GM21529 (cell line): ENCODE measurements around the gene PTGER1.
"Not testable (repeated sequence)": the region's sequence is repeated elsewhere in the genome, so short reads cannot be mapped to it uniquely, and the experiment has no call there.

Source experiments
- ATAC-seq: cut with Tn5 transposase; IDR thresholded peaks from one replicate; pipeline ENCODE4 v1.9.1; 2021; ENCODE audit not compliant: unreplicated experiment

The PTGER1 gene

DNA sequence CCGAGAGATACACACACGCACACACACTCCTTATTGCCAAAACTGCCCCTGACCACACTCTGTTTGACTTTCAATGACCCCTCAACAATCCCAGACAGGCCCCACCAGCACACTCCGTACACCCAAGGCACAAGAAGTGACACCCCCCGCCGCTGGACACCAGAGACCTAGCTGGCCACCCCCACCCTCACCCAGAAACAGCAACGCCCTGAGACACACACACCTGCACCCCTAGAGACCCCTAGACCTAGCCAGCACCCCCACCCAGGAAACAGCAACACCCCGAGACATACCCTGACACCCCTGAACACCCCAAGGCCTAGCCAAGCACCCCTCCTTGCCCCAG, 1.1 kb upstream of the PTGER1 start:
- ATAC-seq, result no peak

DNA sequence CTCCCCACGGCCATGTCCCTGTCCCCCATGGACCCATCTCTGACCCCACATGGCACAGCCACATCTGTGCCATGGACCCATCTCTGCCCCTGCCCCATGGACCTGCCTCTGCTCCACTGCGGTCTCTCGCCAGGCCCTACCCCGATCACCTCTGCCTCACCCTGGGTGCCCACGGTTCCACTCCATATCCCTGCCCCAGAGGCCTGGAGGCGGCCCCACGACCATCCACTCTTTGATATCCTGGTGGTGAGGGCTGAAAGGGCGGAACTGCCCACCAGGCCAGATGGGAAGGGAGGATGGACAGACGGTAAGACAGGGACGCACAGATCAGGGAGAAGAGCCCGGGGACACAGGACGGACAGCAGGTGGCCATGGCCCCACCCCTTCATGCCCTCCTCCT, 327 bp downstream of the PTGER1 start:
- no peak for ATAC-seq

DNA sequence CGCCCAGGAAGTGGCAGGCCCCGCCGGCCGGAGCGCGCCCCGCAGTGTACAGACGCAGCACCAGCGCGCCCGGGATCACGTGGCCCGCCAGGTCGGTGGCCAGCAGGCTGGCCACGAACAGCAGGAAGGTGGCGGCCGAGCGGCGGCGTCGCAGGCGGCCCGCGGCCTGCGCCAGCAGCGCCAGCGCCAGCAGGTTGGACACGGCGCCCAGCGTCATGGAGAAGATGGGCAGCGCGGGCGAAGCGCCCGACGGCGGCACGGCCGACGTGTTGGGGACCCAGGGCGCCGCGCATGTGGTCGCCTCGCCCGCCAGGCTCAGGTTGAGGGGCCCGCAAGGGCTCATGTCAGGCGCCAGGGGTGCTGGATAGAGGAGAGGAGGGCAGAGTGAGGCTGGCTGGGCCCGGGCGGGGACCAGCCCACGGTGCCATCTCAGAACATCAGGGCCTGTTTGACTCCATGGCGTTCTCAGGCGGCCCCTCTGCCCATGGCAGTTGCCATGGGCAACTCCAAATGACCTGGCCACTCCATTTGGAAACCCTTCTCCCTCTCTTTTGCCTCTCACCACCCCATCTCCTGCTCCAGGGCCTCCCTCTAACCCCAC, 1.1 kb downstream of the PTGER1 start:
- no peak for ATAC-seq

DNA sequence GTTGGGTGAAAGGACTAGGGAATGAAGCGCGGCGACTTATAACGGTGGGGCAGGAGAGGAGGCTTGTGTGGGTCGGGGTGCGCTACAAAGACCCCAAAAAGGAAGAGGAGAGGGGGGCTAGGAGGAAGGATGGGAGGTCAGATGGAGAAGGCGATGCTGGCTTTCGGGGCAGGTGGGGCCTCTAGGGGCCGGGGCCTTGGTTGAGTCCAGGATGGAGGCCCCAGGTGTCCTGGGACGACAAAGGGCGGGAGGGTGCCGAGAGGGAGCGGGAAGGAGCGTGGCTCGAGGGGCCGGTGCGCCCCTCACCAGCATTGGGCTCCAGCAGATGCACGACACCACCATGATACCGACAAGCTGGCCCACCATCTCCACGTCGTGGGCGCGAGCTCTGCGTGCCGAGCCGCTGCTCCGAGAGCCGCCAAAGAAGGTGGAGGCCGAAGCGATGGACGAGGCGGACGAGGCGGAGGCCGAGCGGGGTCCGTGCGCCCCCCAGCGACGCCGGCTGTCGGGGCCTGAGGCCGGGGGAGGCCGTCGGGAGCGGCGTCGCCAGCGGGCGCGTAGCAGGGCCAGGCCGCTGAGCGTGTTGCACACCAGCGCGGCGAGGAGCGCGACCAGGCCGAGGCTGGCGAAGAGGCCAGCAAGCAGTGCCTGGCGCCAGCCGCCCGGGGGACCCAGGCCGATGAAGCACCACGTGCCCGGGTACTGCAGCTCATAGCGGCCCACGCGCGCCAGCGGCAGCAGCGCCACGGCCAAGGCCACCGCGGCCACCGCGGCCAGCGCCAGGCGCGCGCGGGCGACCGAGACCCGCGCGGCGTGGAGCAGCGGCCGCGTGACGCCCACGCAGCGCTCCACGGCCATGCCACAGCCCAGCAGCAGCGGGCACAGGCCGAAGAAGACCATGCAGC, 1.8 kb downstream of the PTGER1 start:
- ATAC-seq, result no peak

DNA sequence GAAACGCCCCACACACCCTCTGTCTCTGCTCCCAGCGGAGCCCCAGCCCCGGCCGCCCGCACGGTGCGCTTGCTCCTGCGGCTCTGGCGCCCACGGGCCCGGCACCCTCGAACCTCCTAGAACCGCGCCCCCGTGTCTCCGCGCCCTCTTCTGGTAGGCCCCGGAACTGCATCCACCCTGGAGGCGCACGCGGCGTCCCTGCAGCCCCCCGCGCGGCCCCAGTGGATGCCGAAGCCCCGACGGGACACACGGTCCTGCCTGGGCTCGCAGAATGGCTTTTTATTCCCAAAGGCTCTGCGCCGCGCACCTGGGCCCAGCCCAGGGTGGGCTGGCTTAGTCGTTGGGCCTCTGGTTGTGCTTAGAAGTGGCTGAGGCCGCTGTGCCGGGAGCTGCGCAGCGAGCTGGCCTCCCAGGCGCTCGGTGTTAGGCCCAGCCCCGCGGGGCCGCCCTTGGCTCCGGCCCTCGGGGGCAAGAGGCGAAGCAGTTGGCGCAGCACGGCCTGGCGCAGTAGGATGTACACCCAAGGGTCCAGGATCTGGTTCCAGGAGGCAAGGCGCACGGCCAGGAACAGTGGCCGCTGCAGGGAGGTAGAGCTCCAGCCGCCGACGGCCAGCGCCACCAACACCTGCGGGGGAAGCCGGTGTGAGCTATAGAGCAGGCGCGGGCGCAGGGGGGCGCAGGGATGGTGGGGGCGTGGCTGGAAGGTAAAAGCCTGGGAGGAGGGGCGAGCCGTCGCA, 2.8 kb downstream of the PTGER1 start:
- ATAC-seq, result no peak

DNA sequence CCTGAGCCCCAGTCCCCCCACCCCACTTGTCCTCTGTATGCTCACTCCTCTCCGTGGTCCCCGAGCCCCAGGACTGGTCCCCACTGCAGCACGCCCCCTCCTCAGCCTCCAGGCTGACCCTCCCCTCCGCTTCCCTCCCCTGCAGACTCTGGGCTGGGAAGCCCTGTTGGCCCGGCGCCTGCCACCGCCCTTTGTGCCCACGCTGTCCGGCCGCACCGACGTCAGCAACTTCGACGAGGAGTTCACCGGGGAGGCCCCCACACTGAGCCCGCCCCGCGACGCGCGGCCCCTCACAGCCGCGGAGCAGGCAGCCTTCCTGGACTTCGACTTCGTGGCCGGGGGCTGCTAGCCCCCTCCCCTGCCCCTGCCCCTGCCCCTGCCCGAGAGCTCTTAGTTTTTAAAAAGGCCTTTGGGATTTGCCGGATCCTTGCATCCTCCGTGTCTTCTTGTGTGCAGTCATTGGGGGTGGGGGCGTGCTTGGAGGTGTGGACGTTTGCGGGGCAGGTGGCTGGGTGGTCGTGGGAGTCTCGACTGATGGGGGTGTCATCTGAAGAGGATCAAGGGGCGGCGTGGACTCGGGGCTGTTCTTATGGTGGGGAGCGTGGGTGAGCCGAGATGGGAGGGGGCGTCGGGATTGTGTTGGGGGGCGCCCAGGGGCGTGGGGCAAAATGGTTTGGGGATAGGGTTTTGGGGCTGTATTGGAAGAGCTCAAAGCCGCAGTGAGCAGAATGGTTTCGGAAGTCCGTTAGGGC, 3.5 kb downstream of the PTGER1 start:
- no peak for ATAC-seq

DNA sequence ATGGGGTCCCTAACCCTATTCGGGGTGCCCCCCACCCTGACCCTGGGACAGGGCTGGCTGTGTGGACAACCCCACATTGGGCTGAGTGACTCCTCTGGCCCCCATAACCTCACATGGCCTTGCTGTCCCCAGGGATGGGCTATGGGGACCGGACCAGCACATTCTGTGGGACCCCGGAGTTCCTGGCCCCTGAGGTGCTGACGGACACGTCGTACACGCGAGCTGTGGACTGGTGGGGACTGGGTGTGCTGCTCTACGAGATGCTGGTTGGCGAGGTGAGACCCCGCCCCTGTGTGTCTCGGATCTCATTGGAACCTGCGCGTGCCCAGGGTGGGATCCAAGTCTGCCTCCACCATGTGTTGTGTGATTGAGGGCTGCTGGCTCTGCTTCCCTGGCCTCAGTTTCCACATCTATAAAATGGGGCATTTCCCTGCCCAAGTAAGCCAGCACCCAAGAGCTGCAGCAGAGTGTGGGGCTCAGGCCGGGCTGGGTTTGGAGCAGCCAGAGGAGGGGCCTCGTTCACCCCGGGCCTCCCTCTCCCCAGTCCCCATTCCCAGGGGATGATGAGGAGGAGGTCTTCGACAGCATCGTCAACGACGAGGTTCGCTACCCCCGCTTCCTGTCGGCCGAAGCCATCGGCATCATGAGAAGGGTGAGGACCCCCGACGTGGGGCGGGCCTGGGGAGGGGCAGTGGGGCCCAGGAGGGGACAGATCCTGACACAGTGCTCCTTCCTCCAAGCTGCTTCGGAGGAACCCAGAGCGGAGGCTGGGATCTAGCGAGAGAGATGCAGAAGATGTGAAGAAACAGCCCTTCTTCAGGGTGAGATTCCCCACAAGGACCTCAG, 4.9 kb downstream of the PTGER1 start:
- ATAC-seq, result no peak

DNA sequence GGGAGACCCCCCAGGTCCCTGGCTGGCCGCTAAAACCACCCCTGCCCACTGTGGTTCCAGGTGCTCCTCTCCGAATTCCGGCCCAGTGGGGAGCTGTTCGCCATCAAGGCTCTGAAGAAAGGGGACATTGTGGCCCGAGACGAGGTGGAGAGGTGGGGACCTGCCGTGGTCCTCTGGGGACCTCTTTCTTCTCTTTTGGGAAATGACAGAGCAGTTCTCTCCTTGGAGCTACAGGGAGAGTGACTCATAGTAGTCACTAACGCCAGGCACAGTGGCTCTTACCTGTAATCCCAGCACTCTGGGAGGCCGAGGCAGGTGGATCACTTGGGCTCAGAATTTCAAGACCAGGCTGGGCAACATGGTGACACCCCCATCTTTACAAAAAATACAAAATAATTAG, 7.3 kb downstream of the PTGER1 start:
- ATAC-seq, result no peak

DNA sequence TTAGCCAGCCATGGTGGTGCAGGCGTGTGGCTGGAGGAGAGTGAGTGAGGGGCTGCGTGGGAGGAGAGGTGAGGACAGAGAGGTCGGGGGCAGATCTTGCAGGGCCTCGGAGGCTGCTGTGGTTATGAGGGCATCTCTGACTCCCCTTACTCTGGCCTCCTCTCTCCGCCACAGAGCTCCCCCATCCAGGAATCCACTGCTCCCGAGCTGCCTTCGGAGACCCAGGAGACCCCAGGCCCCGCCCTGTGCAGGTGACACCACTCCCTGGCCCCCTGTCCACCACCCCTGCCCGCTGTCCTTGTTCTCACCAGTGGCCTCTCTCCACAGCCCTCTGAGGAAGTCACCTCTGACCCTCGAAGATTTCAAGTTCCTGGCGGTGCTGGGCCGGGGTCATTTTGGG, 7.8 kb downstream of the PTGER1 start:
- ATAC-seq, result no peak

DNA sequence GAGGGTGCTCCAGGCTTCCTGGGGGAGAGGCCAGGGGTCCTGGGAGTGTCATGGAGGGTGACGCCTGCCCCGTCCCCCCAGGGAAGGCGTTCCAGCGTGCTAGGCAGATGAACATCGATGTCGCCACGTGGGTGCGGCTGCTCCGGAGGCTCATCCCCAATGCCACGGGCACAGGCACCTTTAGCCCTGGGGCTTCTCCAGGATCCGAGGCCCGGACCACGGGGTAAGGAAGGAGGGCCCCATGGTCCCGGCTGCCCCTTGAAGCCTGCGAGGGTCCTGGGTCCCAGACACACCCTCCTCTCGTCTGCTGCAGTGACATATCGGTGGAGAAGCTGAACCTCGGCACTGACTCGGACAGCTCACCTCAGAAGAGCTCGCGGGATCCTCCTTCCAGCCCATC, 11.4 kb downstream of the PTGER1 start:
- no peak for ATAC-seq

DNA sequence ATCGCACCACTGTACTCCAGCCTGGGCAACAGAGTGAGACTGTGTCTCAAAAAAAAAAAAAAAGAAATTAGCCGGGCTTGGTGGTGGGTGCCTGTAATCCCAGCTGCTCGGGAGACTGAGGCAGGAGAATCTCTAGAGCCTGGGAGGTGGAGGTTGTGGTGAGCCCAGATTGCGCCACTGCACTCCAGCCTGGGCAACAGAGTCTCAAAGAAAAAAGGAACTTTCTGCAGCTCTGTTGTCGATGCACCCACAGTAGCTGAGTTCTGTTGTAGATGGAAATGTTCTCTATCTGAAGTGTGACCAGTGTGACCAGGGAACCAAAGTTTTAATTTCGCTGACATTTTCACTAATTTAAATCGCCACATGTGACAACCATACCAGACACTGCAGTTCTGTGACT, 12.8 kb downstream of the PTGER1 start:
- ATAC-seq, result not testable (repeated sequence)

DNA sequence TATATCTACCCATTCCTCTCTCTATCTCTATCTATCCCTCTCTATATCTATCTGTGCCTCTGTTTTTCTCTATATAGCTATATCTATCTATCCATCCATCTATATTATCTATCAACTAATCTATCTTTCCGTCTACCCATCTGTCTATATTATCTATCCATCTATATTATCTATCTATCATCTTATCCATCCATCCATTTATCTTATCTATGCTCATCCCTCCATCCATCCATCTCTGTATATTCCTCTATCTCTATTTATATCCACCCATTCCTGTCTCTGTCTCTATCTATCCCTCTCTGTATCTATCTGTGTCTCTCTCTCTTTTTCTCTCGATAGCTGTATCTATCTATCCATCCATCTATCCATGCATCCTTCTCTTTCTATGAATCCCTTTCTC, 14.2 kb downstream of the PTGER1 start:
- ATAC-seq, result no peak

DNA sequence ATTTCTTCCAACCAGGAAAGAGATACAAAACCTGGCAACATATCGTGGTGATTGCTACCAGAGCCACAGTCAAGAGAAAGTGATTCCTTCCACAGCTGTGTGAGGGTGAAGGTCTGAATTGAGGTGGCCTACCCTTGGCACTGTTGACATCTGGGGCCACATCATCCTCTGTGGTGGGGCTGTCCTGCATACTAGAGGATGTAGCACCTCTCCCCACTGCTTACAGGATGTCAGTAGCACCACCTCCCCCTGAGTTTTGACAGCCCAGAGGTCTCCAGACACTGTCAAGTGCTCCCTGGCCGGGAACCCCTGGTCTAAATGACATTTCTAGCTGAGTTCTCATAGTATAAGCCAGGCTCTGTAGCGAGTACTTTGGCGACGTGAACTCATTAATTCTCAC, 15.5 kb downstream of the PTGER1 start:
- ATAC-seq, result no peak

DNA sequence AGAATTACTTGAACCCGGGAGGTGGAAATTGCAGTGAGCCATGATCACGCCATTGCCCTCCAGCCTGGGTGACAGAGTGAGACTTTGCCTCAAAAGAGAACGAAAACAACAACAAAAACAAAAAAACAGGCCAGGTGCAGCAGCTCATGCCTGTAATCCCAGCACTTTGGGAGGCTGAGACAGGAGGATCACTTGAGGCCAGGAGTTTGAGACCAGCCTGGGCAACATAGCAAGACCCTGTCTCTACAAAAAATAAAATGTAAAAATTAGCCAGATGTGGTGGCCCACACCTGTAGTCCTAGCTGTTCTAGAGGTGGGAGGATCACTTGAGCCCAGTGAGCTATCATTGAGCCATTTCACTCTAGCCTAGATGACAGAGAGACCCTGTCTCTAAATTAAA, 22.9 kb downstream of the PTGER1 start:
- ATAC-seq, result not testable (repeated sequence)

DNA sequence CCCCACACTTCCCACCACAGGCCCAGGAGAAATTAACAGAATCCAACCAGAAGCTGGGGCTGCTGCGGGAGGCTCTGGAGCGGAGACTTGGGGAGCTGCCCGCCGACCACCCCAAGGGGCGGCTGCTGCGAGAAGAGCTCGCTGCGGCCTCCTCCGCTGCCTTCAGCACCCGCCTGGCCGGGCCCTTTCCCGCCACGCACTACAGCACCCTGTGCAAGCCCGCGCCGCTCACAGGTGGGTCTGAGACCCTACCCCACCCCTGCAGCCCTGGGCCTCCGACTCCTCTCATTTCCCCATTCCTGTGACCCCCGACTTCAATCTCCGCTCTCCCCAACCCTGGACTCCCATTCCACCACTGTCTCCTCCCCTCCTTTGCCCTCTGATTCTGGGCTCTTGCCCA, 24.3 kb downstream of the PTGER1 start:
- ATAC-seq, result no peak

DNA sequence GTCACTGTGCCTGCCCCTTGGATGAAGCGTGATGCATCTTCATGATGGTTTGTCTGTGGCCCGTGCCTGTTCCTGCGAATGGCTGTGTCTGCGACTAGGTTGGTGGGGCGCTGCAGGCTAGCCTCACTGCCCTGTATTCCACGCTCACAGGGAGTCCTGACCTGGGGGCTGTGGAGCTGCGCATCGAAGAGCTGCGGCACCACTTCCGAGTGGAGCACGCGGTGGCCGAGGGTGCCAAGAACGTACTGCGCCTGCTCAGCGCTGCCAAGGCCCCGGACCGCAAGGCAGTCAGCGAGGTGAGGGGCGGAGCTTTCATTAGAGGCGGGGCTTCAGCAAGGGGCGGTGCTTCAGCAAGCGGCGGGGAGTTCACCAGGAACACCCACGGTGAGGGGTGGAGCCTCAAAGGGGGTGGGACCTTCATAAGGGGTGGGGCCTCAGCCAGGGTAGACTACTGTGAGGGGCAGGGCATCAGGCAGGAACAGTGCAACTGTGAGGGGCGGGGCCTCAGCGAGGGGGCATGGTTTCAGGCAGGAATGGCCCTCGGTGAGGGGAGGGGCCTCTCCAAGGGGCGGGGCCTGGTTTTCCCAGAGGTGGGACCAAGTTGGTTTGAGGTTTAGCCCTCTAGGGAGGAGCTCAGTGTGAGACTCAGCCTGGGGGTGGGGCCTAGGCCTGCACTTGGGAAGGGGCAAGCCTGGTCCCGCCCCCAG, 24.8 kb downstream of the PTGER1 start:
- no peak for ATAC-seq

DNA sequence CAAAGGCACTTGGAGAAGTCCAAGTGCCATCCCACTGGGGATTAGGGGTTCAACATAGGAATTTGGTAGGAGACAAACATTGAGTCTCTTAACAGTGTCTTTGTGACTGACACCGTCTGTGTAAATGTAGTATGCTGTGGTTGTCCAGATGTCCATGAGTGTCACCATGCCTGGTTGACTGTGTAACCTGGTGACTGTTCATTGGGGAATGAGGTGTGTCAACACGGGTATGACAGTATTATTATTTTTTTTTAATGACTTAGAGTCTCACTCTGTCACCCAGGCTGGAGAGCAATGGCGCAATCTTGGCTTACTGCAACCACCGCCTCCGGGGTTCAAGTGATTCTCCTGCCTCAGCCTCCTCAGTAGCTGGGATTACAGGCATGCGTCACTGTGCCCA, 25.8 kb downstream of the PTGER1 start:
- ATAC-seq, result no peak

DNA sequence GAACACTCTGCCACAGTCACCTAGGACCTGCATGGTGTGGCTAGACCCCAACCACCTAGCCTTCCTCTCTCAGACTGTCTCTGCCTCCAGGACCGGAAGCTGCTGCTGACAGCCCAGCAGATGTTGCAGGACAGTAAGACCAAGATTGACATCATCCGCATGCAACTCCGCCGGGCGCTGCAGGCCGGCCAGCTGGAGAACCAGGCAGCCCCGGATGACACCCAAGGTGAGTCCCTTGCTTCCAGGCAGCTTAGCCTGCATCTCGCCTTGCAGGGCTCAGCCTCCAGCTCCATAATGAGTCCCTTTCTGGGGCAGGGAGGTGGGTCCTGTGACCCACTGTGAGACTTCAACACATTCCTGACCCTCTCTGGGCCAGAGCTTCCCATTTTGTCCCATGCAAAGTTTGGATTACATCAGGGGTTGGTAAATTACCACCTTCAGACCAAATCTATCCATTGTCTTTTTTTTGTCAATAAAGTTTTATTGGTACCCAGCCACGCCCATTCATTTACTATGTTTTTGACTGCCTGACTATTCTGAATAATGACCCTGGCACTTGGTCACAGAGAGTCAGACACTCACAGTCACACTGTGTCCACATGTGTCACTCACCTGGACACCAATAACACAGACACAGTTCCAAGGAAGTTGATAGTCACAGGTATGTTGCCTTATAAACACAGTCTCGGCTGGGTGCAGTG, 28.7 kb downstream of the PTGER1 start:
- ATAC-seq, result no peak

DNA sequence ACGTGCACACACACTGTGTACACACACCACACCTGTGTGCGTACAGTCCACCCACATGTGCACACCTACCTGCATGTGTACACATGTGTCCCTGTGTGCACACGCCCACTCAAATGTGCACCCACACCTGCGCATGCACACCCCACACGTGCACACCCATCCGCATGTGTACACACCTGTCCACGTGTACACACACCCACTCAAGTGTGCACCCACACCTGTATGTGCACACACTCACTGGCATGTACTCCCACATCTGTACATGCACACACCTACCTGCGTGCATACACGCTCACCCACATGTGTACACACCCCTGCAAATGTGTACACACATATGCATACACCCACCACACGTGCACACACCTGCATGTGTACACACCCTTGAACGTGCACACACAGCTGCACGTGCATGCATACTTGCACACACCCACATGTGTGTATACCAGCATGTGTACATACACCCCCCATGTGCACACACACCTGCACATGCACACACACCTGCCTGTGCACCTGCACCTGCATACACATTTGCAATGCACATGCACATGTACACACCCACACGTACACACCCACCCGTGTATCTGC, 31.4 kb downstream of the PTGER1 start:
- ATAC-seq, result no peak
